Hematopoietic multipotent progenitor cell treated with erythropoietin and hydrocortisone succinate and interleukin-3 and kit ligand, for 15 days (in vitro differentiated cells): ENCODE data around the gene SND1.

Source experiments
- DNase-seq: peaks from one replicate; pipeline ENCODE4 v3.0.0-alpha.2; 2015; ENCODE audit warnings: low spot score

SND1 gene

GRCh38 chr7:127905491-127906330 lies 253.7 kb downstream of the SND1 start:
- no peak for DNase-seq

- no peak for DNase-seq
Measured at GRCh38 chr7:127907110-127908040, 255.4 kb downstream of the SND1 start.

- no peak for DNase-seq
Measured at GRCh38 chr7:127908430-127909258, 256.6 kb downstream of the SND1 start.

GRCh38 chr7:127909424-127910152 lies 257.6 kb downstream of the SND1 start:
- DNase-seq, result no peak

GRCh38 chr7:127910670-127911069 lies 258.7 kb downstream of the SND1 start:
- DNase-seq, result no peak

- DNase-seq, result no peak
Measured at GRCh38 chr7:127911968-127912511, 260.0 kb downstream of the SND1 start.

- no peak for DNase-seq
Measured at GRCh38 chr7:127912901-127913300, 260.9 kb downstream of the SND1 start.

- no peak for DNase-seq
Measured at GRCh38 chr7:127913686-127914085, 261.7 kb downstream of the SND1 start.

- no peak for DNase-seq
Measured at GRCh38 chr7:127914693-127915092, 262.7 kb downstream of the SND1 start.

GRCh38 chr7:127916735-127917134 lies 264.7 kb downstream of the SND1 start:
- DNase-seq, result no peak

GRCh38 chr7:127918130-127918529 lies 266.1 kb downstream of the SND1 start:
- no peak for DNase-seq

GRCh38 chr7:127920787-127921438 lies 268.9 kb downstream of the SND1 start:
- DNase-seq, result no peak

GRCh38 chr7:127922656-127923055 lies 270.7 kb downstream of the SND1 start:
- no peak for DNase-seq

GRCh38 chr7:127924874-127925273 lies 272.9 kb downstream of the SND1 start:
- DNase-seq, result no peak

- DNase-seq, result no peak
Measured at GRCh38 chr7:127927348-127927696, 275.3 kb downstream of the SND1 start.

- DNase-seq, result no peak
Measured at GRCh38 chr7:127928222-127928621, 276.2 kb downstream of the SND1 start.

GRCh38 chr7:127928852-127929251 lies 276.9 kb downstream of the SND1 start:
- DNase-seq, result no peak

GRCh38 chr7:127930341-127931328 lies 278.6 kb downstream of the SND1 start:
- no peak for DNase-seq

- no peak for DNase-seq
Measured at GRCh38 chr7:127932076-127932475, 280.1 kb downstream of the SND1 start.
